Upper lobe of left lung (tissue), 6 donors: ENCODE measurements around the gene ULK4. TPM values are rescaled to one million over a fixed set of nuclear protein-coding genes. Genes with fewer than 3 reads are reported as not detected.
"Not testable (repeated sequence)": the region's sequence is repeated elsewhere in the genome, so short reads cannot be mapped to it uniquely, and the experiment has no call there.

ENCODE experiments used
- ATAC-seq, 2 donors: fragments of 200-7000 bp; cut with Tn5 transposase; one replicate each; pipeline ENCODE4 v1.9.1; 2022; ENCODE audit warnings: mild to moderate bottlenecking in 2 of 2, moderate library complexity in 2 of 2; ENCODE audit not compliant: low FRiP score in 2 of 2
- DNase-seq, 2 donors: peaks; one replicate each; pipeline ENCODE4 v3.0.0-alpha.2; 2019 to 2020
- H3K27ac ChIP-seq, 4 donors: fragments of 200-600 bp; sonication (generic); one replicate each; pipeline ENCODE4 v1.5.1; 2016 to 2019
- H3K27me3 ChIP-seq, 4 donors: fragments of 200-600 bp; sonication (generic); one replicate each; pipeline ENCODE4 v1.5.1; 2017 to 2019
- H3K36me3 ChIP-seq, 4 donors: fragments of 200-600 bp; sonication (generic); one replicate each; pipeline ENCODE4 v1.5.1; 2016 to 2019
- H3K4me1 ChIP-seq, 4 donors: fragments of 200-600 bp; sonication (generic); one replicate each; pipeline ENCODE4 v1.5.1; 2018 to 2019
- H3K4me3 ChIP-seq, 4 donors: fragments of 200-600 bp; sonication (generic); one replicate each; pipeline ENCODE4 v1.5.1; 2017 to 2019; ENCODE audit warnings: mild to moderate bottlenecking in 2 of 4, moderate library complexity in 1 of 4
- H3K9me3 ChIP-seq, 4 donors: fragments of 200-600 bp; sonication (generic); one replicate each; pipeline ENCODE4 v1.5.1; 2018 to 2019
- EP300 ChIP-seq, 4 donors: sonication (generic); formaldehyde crosslinking; IDR thresholded peaks; one replicate each; pipeline ENCODE4 v1.5.1; 2017; ENCODE audit warnings: antibody characterized with exemption in 4 of 4, control low read depth in 2 of 4
- POLR2A ChIP-seq, 4 donors: fragments of 450-650 bp; IDR thresholded peaks; one replicate each; pipeline ENCODE4 v1.5.1; 2016 to 2017; ENCODE audit warnings: antibody characterized with exemption in 4 of 4, mild to moderate bottlenecking in 2 of 4
- POLR2AphosphoS5 ChIP-seq, 2 donors: sonication (generic); formaldehyde crosslinking; IDR thresholded peaks; one replicate each; pipeline ENCODE4 v1.5.1; 2017; ENCODE audit warnings: antibody characterized with exemption in 2 of 2
- WGBS, 2 donors: methylation state at CpG; one replicate each; pipeline ENCODE4 v1.1.5; 2017 to 2018; 5-methylcytosine and 5-hydroxymethylcytosine counted together
- total RNA-seq, 6 donors: library from RNA; depleted of rRNA in 4 of 6; stranded (reverse); fragments of >200 nt in 4 of 6; gene quantifications; one replicate each; pipeline versions ENCODE4 v1.1.0 to v1.2.1, GENCODE V29; 2016 to 2021
- TF ChIP-seq, protein P1 (sequence below), 6 experiments: fragments of 450-650 bp in 4 of 6; fragments of 200-600 bp in 2 of 6; sonication (generic) in 2 of 6; IDR thresholded peaks; one replicate each; pipeline ENCODE4 v1.5.1; 2016 to 2019; ENCODE audit warnings: antibody characterized with exemption in 6 of 6
- donor health status: DM: no; HTN: no; CAD: no; lungs with moderate emphysema.
- donor health status: DM: no; HTN: yes; CAD: no; lungs with severe emphysema.

Gene ULK4
- total RNA-seq, 6 donors from 2014 or later = 9.4 to 76.5 (median 28.1) TPM

- DNase-seq = no peak
- H3K9me3 ChIP-seq = no peaks in the 10 kb centered on the region
- no peak overlapping the region for H3K4me3 ChIP-seq
- no peak for ATAC-seq
- H3K27ac ChIP-seq = no peak overlapping the region
- WGBS, 2 donors = 93 to 100% methylated on average over 1 of the region's 1 CpG
- TF ChIP-seq POLR2AphosphoS5 (IDR thresholded peaks at IDR 0.05) (no peak), POLR2A (IDR thresholded peaks at IDR 0.05) (no peak), EP300 (IDR thresholded peaks at IDR 0.05) (no peak)
- TF ChIP-seq, protein P1, sequence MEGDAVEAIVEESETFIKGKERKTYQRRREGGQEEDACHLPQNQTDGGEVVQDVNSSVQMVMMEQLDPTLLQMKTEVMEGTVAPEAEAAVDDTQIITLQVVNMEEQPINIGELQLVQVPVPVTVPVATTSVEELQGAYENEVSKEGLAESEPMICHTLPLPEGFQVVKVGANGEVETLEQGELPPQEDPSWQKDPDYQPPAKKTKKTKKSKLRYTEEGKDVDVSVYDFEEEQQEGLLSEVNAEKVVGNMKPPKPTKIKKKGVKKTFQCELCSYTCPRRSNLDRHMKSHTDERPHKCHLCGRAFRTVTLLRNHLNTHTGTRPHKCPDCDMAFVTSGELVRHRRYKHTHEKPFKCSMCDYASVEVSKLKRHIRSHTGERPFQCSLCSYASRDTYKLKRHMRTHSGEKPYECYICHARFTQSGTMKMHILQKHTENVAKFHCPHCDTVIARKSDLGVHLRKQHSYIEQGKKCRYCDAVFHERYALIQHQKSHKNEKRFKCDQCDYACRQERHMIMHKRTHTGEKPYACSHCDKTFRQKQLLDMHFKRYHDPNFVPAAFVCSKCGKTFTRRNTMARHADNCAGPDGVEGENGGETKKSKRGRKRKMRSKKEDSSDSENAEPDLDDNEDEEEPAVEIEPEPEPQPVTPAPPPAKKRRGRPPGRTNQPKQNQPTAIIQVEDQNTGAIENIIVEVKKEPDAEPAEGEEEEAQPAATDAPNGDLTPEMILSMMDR (IDR thresholded peaks at IDR 0.05) = no peak
- no peaks in the 10 kb centered on the region for H3K27me3 ChIP-seq
- no peaks in the 10 kb centered on the region for H3K36me3 ChIP-seq
- H3K4me1 ChIP-seq = no peaks in the 10 kb centered on the region
Observed at GRCh38 chr3:41404582-41404981, 557.3 kb downstream of the ULK4 start.

GRCh38 chr3:41394896-41395295 is 567.0 kb downstream of the ULK4 start:
- no peak for ATAC-seq
- Histone ChIP-seq H3K36me3 (no peaks in the 10 kb centered on the region), H3K27me3 (no peaks in the 10 kb centered on the region), H3K27ac (no peak overlapping the region), H3K4me1 (no peaks in the 10 kb centered on the region), H3K4me3 (no peak overlapping the region), H3K9me3 (no peaks in the 10 kb centered on the region)
- DNase-seq = no peak
- WGBS, 2 donors = 84% methylated on average over 1 of the region's 1 CpG
- TF ChIP-seq, protein P1 (IDR thresholded peaks at IDR 0.05) = no peak
- TF ChIP-seq POLR2AphosphoS5 (IDR thresholded peaks at IDR 0.05) = no peak
- TF ChIP-seq POLR2A (IDR thresholded peaks at IDR 0.05) = no peak
- TF ChIP-seq EP300 (IDR thresholded peaks at IDR 0.05) = no peak

- not testable (repeated sequence) for H3K4me3 ChIP-seq, ATAC-seq, DNase-seq, H3K4me1 ChIP-seq, H3K36me3 ChIP-seq, H3K27ac ChIP-seq, H3K27me3 ChIP-seq, H3K9me3 ChIP-seq
- WGBS, 2 donors = 61 to 77% methylated on average over 4 to 10 of the region's 11 CpGs
Observed at GRCh38 chr3:41370765-41371535, 591.0 kb downstream of the ULK4 start.

DNA sequence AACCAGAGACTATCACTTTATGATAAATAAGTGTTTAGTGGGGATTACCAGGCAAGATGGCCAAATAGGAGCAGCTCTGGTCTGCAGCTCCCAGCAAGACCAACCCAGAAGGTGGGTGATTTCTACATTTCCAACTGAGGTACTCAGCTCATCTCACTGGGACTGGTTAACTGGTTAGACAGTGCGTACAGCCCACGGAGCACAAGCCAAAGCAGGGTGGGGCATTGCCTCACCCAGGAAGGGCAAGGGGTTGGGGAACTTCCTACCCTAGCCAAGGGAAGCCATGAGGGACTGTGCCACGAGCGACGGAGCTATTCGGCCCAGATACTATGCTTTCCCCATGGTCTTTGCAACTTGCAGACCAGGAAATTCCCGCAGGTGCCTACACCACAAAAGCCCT is 591.6 kb downstream of the ULK4 start:
- WGBS, 2 donors = 85% methylated on average over 7 of the region's 7 CpGs; no CpG with 5 or more reads in 1 of the 2 donors
- ATAC-seq = no peak
- TF ChIP-seq EP300 (IDR thresholded peaks at IDR 0.05) (no peak), POLR2AphosphoS5 (IDR thresholded peaks at IDR 0.05) (no peak), POLR2A (IDR thresholded peaks at IDR 0.05) (no peak)
- TF ChIP-seq, protein P1 (IDR thresholded peaks at IDR 0.05) = no peak

DNA sequence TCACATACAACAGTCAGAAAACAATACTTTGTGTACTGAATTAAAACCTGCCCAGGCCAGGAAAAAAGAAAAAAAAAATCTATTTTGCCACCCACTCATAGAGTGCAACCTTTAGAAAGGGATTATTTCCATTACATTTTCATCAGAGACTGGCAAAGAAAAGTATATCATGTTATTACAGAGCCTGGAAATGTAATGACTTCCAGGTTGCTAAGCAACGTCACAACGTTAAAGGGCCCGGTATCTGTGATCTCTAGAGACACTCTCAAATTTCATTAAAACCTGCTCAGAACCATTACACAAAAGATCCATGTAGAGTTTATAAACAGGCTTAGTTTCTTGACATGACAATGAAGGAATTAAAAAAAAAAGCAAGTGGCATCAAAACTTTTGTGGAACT is 592.1 kb downstream of the ULK4 start:
- Histone ChIP-seq H3K36me3 (no peaks in the 10 kb centered on the region), H3K27me3 (no peaks in the 10 kb centered on the region), H3K4me3 (no peak overlapping the region), H3K4me1 (no peaks in the 10 kb centered on the region), H3K27ac (no peak overlapping the region), H3K9me3 (peaks cover 0 to 4% (median 0%) of the 10 kb centered on the region in 4 donors)
- WGBS, 2 donors = 44 to 72% methylated on average over 3 of the region's 3 CpGs
- ATAC-seq (no peak), DNase-seq (no peak)
- no peak for TF ChIP-seq EP300 (IDR thresholded peaks at IDR 0.05)
- TF ChIP-seq, protein P1 (IDR thresholded peaks at IDR 0.05) = no peak
- TF ChIP-seq POLR2A (IDR thresholded peaks at IDR 0.05) = no peak
- TF ChIP-seq POLR2AphosphoS5 (IDR thresholded peaks at IDR 0.05) = no peak

More for the DNA sequence above, 591.6 kb downstream of the ULK4 start:
- H3K36me3 ChIP-seq = no peaks in the 10 kb centered on the region
- no peaks in the 10 kb centered on the region for H3K4me1 ChIP-seq
- peaks cover 0 to 4% (median 0%) of the 10 kb centered on the region in 4 donors for H3K9me3 ChIP-seq
- DNase-seq = no peak
- H3K4me3 ChIP-seq = no peak overlapping the region
- H3K27ac ChIP-seq = no peak overlapping the region
- no peaks in the 10 kb centered on the region for H3K27me3 ChIP-seq
